HG03439 (cell line): ENCODE results near the gene RARRES1.
A peak's percentile ranks its signal among the peaks of the same experiment; 100 is the strongest.

Experiments used
- ATAC-seq: cut with Tn5 transposase; IDR thresholded peaks from one replicate; pipeline ENCODE4 v1.9.1; 2021; ENCODE audit warnings: mild to moderate bottlenecking, moderate library complexity; ENCODE audit not compliant: unreplicated experiment

The RARRES1 gene

GRCh38 chr3:158737410-158737809 is 5.2 kb upstream of the RARRES1 start:
- no peak for ATAC-seq

GRCh38 chr3:158735296-158736033 is 3.2 kb upstream of the RARRES1 start:
- no peak for ATAC-seq

GRCh38 chr3:158733656-158734055 is 1.4 kb upstream of the RARRES1 start:
- ATAC-seq: no peak

- no peak for ATAC-seq
These were observed 571 bp upstream of the RARRES1 start for GRCh38 chr3:158732856-158733200.

GRCh38 chr3:158731486-158731885 is 771 bp downstream of the RARRES1 start:
- ATAC-seq: no peak

GRCh38 chr3:158728851-158729250 is 3.4 kb downstream of the RARRES1 start:
- ATAC-seq: no peak

- ATAC-seq: no peak
These were observed 4.2 kb downstream of the RARRES1 start for GRCh38 chr3:158728061-158728377.

- ATAC-seq: peak; percentile 62
These were observed 4.8 kb downstream of the RARRES1 start for GRCh38 chr3:158727206-158728060.

- no peak for ATAC-seq
These were observed 6.8 kb downstream of the RARRES1 start for GRCh38 chr3:158725348-158726011.

GRCh38 chr3:158723991-158724390 is 8.3 kb downstream of the RARRES1 start:
- no peak for ATAC-seq

GRCh38 chr3:158722108-158722507 is 10.1 kb downstream of the RARRES1 start:
- ATAC-seq: no peak

- ATAC-seq: no peak
These were observed 13.6 kb downstream of the RARRES1 start for GRCh38 chr3:158718490-158719170.

- no peak for ATAC-seq
These were observed 14.7 kb downstream of the RARRES1 start for GRCh38 chr3:158717576-158717975.

- ATAC-seq: no peak
These were observed 19.2 kb downstream of the RARRES1 start for GRCh38 chr3:158713094-158713499.

- ATAC-seq: no peak
These were observed 19.8 kb downstream of the RARRES1 start for GRCh38 chr3:158712443-158712842.

GRCh38 chr3:158711886-158712285 is 20.4 kb downstream of the RARRES1 start:
- no peak for ATAC-seq

- no peak for ATAC-seq
These were observed 21.7 kb downstream of the RARRES1 start for GRCh38 chr3:158710601-158711000.

- ATAC-seq: no peak
These were observed 22.6 kb downstream of the RARRES1 start for GRCh38 chr3:158709666-158710083.

GRCh38 chr3:158703566-158703965 is 28.7 kb downstream of the RARRES1 start:
- no peak for ATAC-seq

GRCh38 chr3:158702815-158703481 is 29.3 kb downstream of the RARRES1 start:
- ATAC-seq: no peak
